Measurements from ENCODE around the gene DOCK1. TPM values are rescaled to one million over a fixed set of nuclear protein-coding genes. Genes with fewer than 3 reads are reported as not detected.

DOCK1 gene
- total RNA-seq, 1 donor from 2014 or later = 25.8 TPM

- H3K36me3 ChIP-seq = peaks cover 3 to 22% of the 10 kb centered on the region in 2 donors
These were observed 453.1 kb downstream of the DOCK1 start for GRCh38 chr10:127358337-127358736.

GRCh38 chr10:127364034-127364433 is 458.8 kb downstream of the DOCK1 start:
- Histone ChIP-seq H3K36me3 (peaks cover 13 to 42% of the 10 kb centered on the region in 2 donors), H3K9me3 (no peaks in the 10 kb centered on the region), H3K4me3 (no peak overlapping the region), H3K27ac (no peak overlapping the region), H3K27me3 (no peaks in the 10 kb centered on the region), H3K4me1 (no peaks in the 10 kb centered on the region)
- intact Hi-C loops (cut with DNase I) = no loop called here
- no peak for DNase-seq (ENCODE audit: low spot score in 2 of 2)
- no peak for TF ChIP-seq CTCF (IDR thresholded peaks at IDR 0.05)

More at GRCh38 chr10:127358337-127358736, 453.1 kb downstream of the DOCK1 start:
- Histone ChIP-seq H3K4me1 (no peaks in the 10 kb centered on the region), H3K9me3 (no peaks in the 10 kb centered on the region), H3K4me3 (no peak overlapping the region), H3K27ac (no peak overlapping the region), H3K27me3 (no peaks in the 10 kb centered on the region)
- DNase-seq (ENCODE audit: low spot score in 2 of 2) = no peak
- no peak for TF ChIP-seq CTCF (IDR thresholded peaks at IDR 0.05)
- intact Hi-C loops (cut with DNase I) = no loop called here

- no peak for DNase-seq (ENCODE audit: low spot score in 2 of 2)
- Histone ChIP-seq H3K27ac (no peak overlapping the region), H3K36me3 (peaks cover 12 to 33% of the 10 kb centered on the region in 2 donors), H3K9me3 (no peaks in the 10 kb centered on the region), H3K4me3 (no peak overlapping the region), H3K4me1 (no peaks in the 10 kb centered on the region), H3K27me3 (no peaks in the 10 kb centered on the region)
- TF ChIP-seq CTCF (IDR thresholded peaks at IDR 0.05) = no peak
- intact Hi-C loops (cut with DNase I) = no loop called here
These were observed 462.9 kb downstream of the DOCK1 start for GRCh38 chr10:127368101-127368500.

- Histone ChIP-seq H3K4me3 (no peak overlapping the region), H3K27me3 (no peaks in the 10 kb centered on the region), H3K4me1 (no peaks in the 10 kb centered on the region), H3K9me3 (no peaks in the 10 kb centered on the region), H3K27ac (no peak overlapping the region), H3K36me3 (peaks cover 7 to 33% of the 10 kb centered on the region in 2 donors)
- no peak for DNase-seq (ENCODE audit: low spot score in 2 of 2)
- no peak for TF ChIP-seq CTCF (IDR thresholded peaks at IDR 0.05)
- intact Hi-C loops (cut with DNase I) = no loop called here
These were observed 463.7 kb downstream of the DOCK1 start for GRCh38 chr10:127368929-127369328.

- Histone ChIP-seq H3K4me3 (no peak overlapping the region), H3K36me3 (peaks cover 20 to 41% of the 10 kb centered on the region in 2 donors), H3K27ac (no peak overlapping the region), H3K9me3 (no peaks in the 10 kb centered on the region), H3K27me3 (no peaks in the 10 kb centered on the region), H3K4me1 (no peaks in the 10 kb centered on the region)
- DNase-seq (ENCODE audit: low spot score in 2 of 2) = no peak
- intact Hi-C loops (cut with DNase I) = no loop called here
- no peak for TF ChIP-seq CTCF (IDR thresholded peaks at IDR 0.05)
These were observed 465.4 kb downstream of the DOCK1 start for GRCh38 chr10:127370601-127371000.

- Histone ChIP-seq H3K27ac (no peak overlapping the region), H3K4me1 (no peaks in the 10 kb centered on the region), H3K27me3 (no peaks in the 10 kb centered on the region), H3K36me3 (peaks cover 20 to 31% of the 10 kb centered on the region in 2 donors), H3K9me3 (no peaks in the 10 kb centered on the region), H3K4me3 (no peak overlapping the region)
- TF ChIP-seq CTCF (IDR thresholded peaks at IDR 0.05) = no peak
- DNase-seq (ENCODE audit: low spot score in 2 of 2) = no peak
- intact Hi-C loops (cut with DNase I) = no loop called here
These were observed 467.1 kb downstream of the DOCK1 start for GRCh38 chr10:127372361-127372760.
